Measurements from ENCODE around the gene CNGA2.
"Not testable (repeated sequence)": the region's sequence is repeated elsewhere in the genome, so short reads cannot be mapped to it uniquely, and the experiment has no call there.

GRCh38 chrX:151697082-151697481 lies 37.5 kb upstream of the CNGA2 start:
- TF ChIP-seq POLR2A, POLR2AphosphoS5, TAF1 (IDR thresholded peaks at IDR 0.05; ENCODE audit: low read depth, low read length): not testable (repeated sequence)

Measured in GM12891 (cell line).